Measurements from ENCODE around the gene VPS52. TPM values are rescaled to one million over a fixed set of nuclear protein-coding genes. Genes with fewer than 3 reads are reported as not detected.

The VPS52 gene
- total and polyA plus RNA-seq, 2 donors (not counting 1 experiment from before 2014, with no cell fraction given) = 100 to 144 TPM

DNA sequence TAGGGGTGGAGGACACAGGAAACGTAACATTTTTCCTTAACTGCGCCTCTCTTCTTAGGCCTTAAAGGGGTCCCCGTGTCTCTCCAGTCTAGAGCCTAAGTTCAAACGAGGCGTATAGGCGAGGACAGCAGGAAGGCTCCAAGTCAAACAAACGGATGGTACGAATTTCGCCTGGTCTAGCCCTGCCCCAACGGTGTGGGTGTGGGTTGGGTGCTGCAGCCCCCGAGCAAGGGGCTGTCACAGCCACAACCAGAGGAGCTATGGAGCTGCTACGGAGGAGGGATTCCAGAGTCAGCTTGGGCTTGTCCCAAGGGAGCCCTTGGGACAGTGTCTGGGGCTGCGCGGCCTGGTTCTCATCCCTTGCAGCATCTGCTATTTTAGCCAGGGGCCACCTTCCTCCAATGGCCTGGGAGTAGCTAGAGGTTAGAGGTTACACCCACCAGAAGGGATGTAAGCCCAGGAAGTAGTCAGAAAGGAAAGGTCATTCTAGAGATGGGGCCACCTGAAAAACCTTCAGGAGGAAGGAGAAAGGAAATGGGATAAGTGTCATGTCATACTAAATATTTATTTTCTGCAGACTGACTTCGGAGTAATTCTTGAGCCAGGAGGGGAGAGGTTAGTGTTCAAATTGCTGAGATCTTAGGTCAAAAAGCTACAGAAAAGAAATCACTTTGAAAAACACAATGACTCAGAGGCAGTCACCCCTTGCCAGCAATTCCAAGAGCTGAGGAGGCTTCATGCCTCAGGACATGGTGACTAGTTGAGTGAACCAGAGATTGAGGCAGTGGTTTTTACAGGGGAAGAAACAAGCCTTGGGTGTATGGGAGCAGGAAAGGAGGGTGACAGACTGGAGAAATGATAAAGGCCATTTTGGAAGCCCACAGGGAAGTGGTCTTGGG is 21.7 kb downstream of the VPS52 start:
- Histone ChIP-seq H3K4me3 (ENCODE audit: control extremely low read depth in 1 of 5, extremely low read depth in 1 of 5, insufficient read depth in 1 of 5, low read depth in 2 of 5, low read length in 4 of 5) (peak overlapping the region; percentile 63 to 84 (median 75)), H2AFZ (ENCODE audit: insufficient read depth, low read depth, low read length, poor library complexity, severe bottlenecking) (peak overlapping the region; percentile 87), H3K4me1 (ENCODE audit: control insufficient read depth in 2 of 2, insufficient read depth in 2 of 2, low read length in 2 of 2) (peaks cover 12 to 24% of the 10 kb centered on the region in 2 donors), H3K27me3 (replicated peaks in 1 of 4; ENCODE audit: control extremely low read depth in 1 of 4, control insufficient read depth in 3 of 4, insufficient read depth in 4 of 4, low read length in 3 of 4) (peaks cover 0 to 4% (median 0%) of the 10 kb centered on the region in 4 experiments), H3K4me2 (replicated peaks; ENCODE audit: low read depth, low read length, poor library complexity, severe bottlenecking) (peak overlapping the region; percentile 98), H3K36me3 (replicated peaks in 1 of 2; ENCODE audit: control extremely low read depth in 1 of 2, control insufficient read depth in 1 of 2, extremely low read depth in 1 of 2, insufficient read depth in 2 of 2, low read length in 1 of 2) (peaks cover 0 to 9% of the 10 kb centered on the region in 2 experiments), H3K27ac (ENCODE audit: low read length in 2 of 2) (peak overlapping the region; percentile 75 to 88), H3K79me2 (ENCODE audit: control insufficient read depth, insufficient read depth, low read length) (peaks cover 9% of the 10 kb centered on the region), H3K9ac (ENCODE audit: low read length) (peak overlapping the region; percentile 76), H4K20me1 (ENCODE audit: control insufficient read depth, insufficient read depth, low read length, poor library complexity, severe bottlenecking) (no peaks in the 10 kb centered on the region), H3K9me3 (ENCODE audit: control extremely low read depth in 1 of 3, control insufficient read depth in 2 of 3, insufficient read depth in 1 of 3, low read length in 2 of 3) (no peaks in the 10 kb centered on the region)
- H3K4me1 Mint-ChIP-seq = peaks cover 31% of the 10 kb centered on the region
- H3K27me3 Mint-ChIP-seq = peaks cover 4% of the 10 kb centered on the region
- ChIA-PET POLR2A (interaction anchor here (0.6 to 1.8 kb wide), 8 partner anchors 22 to 405 kb away, joined by 3 to 13 read pairs (median 4); partner anchors contain the start of genes B3GALT4, RING1, RPS18 and VPS52), CTCF (interaction anchor here (0.6 to 6.0 kb wide), 18 partner anchors 8 to 305 kb away, joined by 3 to 80 read pairs (median 8); partner anchors contain the start of genes B3GALT4, PFDN6, RPS18 and VPS52)
- peak overlapping the region; percentile 97 for H3K4me3 Mint-ChIP-seq
- ATAC-seq (ENCODE audit: low read depth) (no peak), DNase-seq (no peak)
- no peaks in the 10 kb centered on the region for H3K9me3 Mint-ChIP-seq (ENCODE audit: insufficient read depth)
- intact Hi-C loops (cut with micrococcal nuclease) = loop anchor here (1.0 to 10.0 kb wide), 10 partner anchors 21 to 355 kb away; partner anchors contain the start of genes HLA-DMB, HSD17B8, KIFC1 and PFDN6
- 22% methylated on average over 14 of the region's 15 CpGs for WGBS (ENCODE audit: insufficient coverage)
- peak overlapping the region; percentile 97 for H3K27ac Mint-ChIP-seq
- TF ChIP-seq EZH2 (IDR thresholded peaks at IDR 0.05; ENCODE audit: borderline replicate concordance, insufficient read depth, low read depth, low read length, poor library complexity, severe bottlenecking) = no peak
- TF ChIP-seq, protein P1, sequence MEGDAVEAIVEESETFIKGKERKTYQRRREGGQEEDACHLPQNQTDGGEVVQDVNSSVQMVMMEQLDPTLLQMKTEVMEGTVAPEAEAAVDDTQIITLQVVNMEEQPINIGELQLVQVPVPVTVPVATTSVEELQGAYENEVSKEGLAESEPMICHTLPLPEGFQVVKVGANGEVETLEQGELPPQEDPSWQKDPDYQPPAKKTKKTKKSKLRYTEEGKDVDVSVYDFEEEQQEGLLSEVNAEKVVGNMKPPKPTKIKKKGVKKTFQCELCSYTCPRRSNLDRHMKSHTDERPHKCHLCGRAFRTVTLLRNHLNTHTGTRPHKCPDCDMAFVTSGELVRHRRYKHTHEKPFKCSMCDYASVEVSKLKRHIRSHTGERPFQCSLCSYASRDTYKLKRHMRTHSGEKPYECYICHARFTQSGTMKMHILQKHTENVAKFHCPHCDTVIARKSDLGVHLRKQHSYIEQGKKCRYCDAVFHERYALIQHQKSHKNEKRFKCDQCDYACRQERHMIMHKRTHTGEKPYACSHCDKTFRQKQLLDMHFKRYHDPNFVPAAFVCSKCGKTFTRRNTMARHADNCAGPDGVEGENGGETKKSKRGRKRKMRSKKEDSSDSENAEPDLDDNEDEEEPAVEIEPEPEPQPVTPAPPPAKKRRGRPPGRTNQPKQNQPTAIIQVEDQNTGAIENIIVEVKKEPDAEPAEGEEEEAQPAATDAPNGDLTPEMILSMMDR (IDR thresholded peaks at IDR 0.05) = no peak

All from B cell (primary cell).